HEK293 (cell line): ENCODE measurements around the gene TNKS1BP1.

ENCODE experiments used
- CTCF ChIP-seq: fragments of 450-650 bp; formaldehyde crosslinking; IDR thresholded peaks from 2 replicates; pipeline ENCODE4 v1.5.1; 2016; ENCODE audit warnings: missing biosample characterization, missing genetic modification characterization
- REST ChIP-seq: fragments of 450-650 bp; formaldehyde crosslinking; IDR thresholded peaks from 2 replicates; pipeline ENCODE4 v1.5.1; 2016; ENCODE audit warnings: missing biosample characterization, missing genetic modification characterization

GRCh38 chr11:57359896-57360690 is 35.3 kb upstream of the TNKS1BP1 start:
- TF ChIP-seq CTCF (tag by site-specific recombination) (no peak), REST (tag by site-specific recombination) (no peak)
